ENCODE data around the gene PMPCB.

Gene PMPCB

DNA sequence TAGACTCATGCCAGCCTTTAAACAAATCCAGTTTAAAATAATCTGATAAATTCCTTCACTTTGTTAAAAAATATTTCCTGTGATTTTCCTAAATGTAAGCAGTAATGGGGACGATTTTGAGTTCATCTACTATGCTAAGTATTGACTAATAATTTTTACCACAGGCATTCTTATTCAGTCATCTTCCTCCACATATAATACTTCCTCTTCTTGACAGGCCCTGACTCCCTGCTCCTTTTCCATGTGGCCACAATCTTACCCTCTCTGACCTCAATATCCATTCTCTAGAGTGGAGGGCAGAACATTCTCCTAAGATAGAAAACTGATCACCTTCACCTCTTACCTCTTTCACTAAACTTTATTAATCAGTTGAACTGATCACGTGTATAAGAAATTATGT, 39.5 kb downstream of the PMPCB start:
- no peak for DNase-seq

DNA sequence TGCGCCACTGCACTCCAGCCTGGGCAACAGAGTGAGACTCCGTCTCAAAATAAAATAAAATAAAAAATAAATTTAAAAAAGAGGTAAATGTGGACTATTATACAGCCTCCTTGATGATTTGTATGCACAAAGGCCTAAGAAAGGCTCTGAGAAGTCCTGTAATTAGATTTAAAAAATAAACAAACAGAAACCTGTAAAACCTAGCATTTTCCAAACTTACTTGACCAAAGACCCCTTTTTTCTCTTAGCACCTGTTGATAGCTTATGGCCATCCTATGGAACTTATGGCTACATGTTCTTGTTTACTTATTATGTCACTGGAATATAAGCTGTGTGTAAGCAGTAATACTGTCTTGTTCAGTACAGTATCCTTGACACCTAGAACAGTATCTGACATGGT, 41.6 kb downstream of the PMPCB start:
- DNase-seq = no peak

DNA sequence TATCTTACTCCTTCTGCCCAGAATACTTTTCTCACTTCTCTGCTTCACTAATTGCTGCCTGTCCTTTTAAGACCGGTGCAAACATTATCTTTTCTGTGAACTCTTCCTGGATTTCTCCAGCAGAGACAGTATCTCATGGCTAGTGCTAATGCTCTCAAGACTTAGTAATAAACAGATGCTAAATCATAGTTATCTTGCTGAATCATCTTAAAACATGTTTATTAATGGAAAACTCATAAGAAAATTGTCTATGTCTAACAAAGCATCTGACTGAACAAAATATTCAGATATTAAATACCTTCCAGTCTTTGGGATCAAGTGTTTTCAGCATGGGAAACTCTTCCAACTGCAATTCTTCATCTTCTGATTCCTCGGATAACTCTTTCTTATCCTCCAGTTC, 44.2 kb downstream of the PMPCB start:
- DNase-seq = no peak

- DNase-seq = no peak
Observed at GRCh38 chr7:103343332-103343731, 46.1 kb downstream of the PMPCB start.

DNA sequence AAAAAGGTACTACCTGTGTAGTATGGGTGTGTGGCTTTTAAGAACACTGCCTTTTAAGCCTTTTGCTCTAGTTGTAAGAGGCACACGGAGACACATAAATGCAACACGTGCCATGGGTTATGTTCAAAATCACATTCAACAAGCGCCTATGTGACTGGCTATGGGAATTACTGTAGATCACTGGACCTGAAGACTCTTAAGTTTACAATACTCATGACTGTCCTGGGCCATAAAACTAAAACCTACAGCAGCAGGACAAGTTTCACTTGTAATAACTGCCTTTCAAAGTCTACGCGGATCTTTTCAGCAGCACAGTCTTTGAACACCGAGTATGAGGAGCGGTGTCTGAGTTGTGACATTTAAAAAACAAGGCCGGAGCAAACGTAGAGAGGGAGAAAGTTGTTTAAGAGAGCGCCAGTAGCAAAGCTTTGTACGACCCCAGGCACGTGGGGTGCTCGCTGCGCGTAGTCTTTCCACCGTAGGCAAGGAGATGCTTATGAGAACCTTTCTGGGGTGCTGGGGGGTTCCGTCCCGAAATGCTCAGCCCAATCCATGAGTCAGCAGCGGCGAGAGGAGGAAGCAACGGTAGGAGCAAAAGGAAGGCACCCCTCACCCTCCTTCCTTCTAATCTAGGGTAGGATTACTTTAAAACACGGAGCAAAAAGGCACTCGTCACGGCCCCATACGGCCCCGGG, 46.7 kb downstream of the PMPCB start:
- no peak for DNase-seq

DNA sequence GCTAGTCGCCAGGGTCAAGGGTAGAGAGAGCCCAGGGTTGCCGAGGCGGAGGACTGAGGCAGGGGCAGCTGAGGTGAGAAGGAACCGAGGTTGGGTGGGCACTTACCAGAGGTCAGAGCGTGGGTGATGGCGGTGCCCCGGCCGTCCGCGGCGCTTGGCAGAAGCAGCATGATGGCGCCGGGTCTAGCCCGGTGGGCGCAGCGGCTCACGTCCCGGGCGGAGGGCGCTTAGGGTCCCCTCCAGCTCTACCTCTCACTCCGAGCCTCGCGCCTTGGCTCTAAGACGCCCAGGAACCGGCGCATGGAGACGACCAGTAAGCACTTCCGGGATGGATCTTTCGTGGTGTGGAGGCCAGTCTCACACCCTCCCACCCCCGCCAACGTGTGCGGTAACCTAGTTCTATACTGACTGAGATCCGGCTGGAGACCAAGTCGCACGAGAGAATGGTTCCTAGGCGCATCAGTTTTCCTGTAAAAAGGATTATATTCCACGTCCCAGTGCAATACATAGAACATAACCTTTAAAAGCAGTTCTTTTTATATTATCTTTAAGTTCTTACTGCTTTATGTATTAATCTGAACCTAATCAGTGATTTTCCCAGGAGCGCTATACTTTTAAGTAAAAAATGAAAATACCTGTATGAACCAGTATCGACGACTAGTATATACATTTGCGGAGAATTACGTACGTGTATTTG, 47.4 kb downstream of the PMPCB start, which contains the start of gene DNAJC2:
Gene DNAJC2 (minus strand): TSS at position 315 of the 697 bp plus-strand sequence. CDS start 145 bp downstream, at position 170.
- peak; percentile 92 for DNase-seq

DNA sequence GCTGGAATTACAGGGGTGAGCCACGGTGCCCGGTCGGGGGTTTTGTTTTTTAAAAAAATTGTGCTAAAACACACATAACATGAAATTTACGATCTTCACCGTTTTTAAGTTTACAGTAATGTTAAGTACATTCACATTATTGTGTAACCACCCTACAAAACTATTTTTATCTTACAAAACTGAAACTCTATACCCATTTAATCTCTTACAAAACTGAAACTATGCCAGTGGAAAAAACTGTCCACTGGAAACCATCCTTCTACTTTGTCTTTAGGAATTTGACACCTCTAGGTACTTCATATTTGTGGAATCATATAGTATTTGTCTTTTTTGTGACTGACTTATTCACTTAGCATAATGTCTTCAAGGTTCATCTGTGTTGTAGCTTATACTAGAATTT, 49.2 kb downstream of the PMPCB start:
- DNase-seq = no peak

DNA sequence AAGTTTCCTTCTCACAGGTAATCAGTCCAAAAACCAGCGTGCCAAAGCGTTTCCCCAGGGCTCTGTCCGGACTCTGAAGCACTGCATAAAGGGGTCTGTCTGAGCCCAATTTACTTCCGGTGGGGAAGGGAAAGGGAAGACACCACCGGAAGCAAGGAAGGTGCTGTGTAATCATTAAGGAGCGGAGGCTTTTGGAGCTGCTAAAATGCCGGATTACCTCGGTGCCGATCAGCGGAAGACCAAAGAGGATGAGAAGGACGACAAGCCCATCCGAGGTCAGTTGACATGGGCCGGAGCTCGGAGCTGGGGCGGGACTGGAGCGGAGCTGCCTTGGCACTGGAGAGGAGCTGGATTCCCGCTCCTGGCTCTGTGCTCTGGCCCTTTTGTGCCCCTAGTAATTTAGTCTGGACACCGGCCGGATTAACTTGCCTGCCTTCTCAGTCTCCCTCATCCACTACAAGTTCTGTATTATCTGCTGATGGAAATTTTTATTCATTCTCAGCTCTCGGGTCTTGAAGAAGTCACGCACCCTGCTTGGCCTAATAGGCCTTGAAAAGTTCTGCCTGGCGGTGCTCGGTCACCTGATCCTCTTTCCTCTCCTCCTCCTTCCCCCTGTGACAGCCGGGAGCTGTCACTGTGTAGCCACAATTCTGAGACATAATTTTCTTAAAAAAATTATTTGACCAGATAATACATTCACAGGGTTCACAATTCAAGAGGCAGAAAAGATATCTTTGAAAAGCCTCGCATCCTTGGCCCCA, 50.5 kb downstream of the PMPCB start, which contains the start of gene PSMC2:
Gene PSMC2 (plus strand): TSS at position 137 of the 761 bp plus-strand sequence. CDS start 69 bp downstream, at position 206.
- peak; percentile 67 for DNase-seq

DNA sequence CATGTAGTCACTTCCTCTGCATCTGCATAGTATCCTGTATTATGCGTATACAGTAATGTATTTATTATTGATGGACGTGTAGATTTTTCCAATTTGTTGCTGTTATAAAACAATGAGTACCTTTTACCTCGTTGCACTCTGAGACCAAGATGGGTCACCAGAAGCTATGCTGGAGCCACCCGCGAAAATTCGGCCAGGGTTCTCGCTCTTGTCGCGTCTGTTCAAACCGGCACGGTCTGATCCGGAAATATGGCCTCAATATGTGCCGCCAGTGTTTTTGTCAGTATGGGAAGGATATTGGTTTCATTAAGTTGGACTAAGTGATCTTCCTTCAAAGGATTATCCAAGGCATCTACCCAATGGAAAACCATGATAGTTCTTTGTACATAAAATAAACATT, 51.2 kb downstream of the PMPCB start:
- DNase-seq = no peak

DNA sequence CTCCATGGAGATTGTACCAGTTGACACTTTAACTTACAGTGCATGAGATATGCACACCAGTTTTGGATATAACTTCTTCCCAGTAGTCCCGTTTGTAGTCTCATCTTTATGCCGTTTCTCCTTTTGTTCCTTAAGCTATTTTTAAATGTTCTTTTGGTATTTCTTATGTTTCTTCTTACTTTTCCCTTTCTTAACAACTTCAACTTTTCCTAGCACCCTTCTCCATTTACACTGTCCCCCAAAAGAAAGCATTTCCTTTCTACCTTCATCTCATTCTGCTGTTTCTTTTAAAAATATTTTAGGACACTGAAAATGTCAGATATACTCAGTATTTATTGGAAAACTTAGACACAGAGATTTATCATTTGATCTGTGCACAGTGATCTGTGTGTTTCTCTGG, 51.7 kb downstream of the PMPCB start:
- no peak for DNase-seq

GRCh38 chr7:103349805-103350204, 52.6 kb downstream of the PMPCB start:
- DNase-seq = no peak
